T-helper 2 cell (primary cell): ENCODE measurements around the gene LYRM7.

Experiments used
- DNase-seq, 5 experiments: peaks; one replicate each; pipeline versions ENCODE4 v3.0.0 to v3.0.0-alpha.2; 2012 to 2022

Gene LYRM7

GRCh38 chr5:131221888-131222287 lies 51.1 kb downstream of the LYRM7 start:
- DNase-seq: no peak

GRCh38 chr5:131222731-131223130 lies 52.0 kb downstream of the LYRM7 start:
- DNase-seq: no peak

- DNase-seq: no peak
Observed at GRCh38 chr5:131223751-131224386, 53.1 kb downstream of the LYRM7 start.

- DNase-seq: peak in 2 of 5 experiments; percentile 24 to 58
Observed at GRCh38 chr5:131224387-131225201, 53.9 kb downstream of the LYRM7 start.

- DNase-seq: no peak
Observed at GRCh38 chr5:131225282-131225974, 54.7 kb downstream of the LYRM7 start.

- no peak for DNase-seq
Observed at GRCh38 chr5:131226899-131227298, 56.2 kb downstream of the LYRM7 start.

- DNase-seq: no peak
Observed at GRCh38 chr5:131228646-131229045, 57.9 kb downstream of the LYRM7 start.

GRCh38 chr5:131229623-131230022 lies 58.9 kb downstream of the LYRM7 start:
- DNase-seq: no peak

- DNase-seq: no peak
Observed at GRCh38 chr5:131230406-131230805, 59.7 kb downstream of the LYRM7 start.

GRCh38 chr5:131239686-131240085 lies 68.9 kb downstream of the LYRM7 start:
- no peak for DNase-seq

GRCh38 chr5:131242728-131243255 lies 72.0 kb downstream of the LYRM7 start:
- no peak for DNase-seq

- DNase-seq: no peak
Observed at GRCh38 chr5:131245312-131245711, 74.6 kb downstream of the LYRM7 start.

- DNase-seq: no peak
Observed at GRCh38 chr5:131245948-131246347, 75.2 kb downstream of the LYRM7 start.

- DNase-seq: no peak
Observed at GRCh38 chr5:131246504-131246903, 75.8 kb downstream of the LYRM7 start.

GRCh38 chr5:131250751-131251475 lies 80.2 kb downstream of the LYRM7 start:
- no peak for DNase-seq

GRCh38 chr5:131252824-131253171 lies 82.1 kb downstream of the LYRM7 start:
- DNase-seq: peak; percentile 47 to 98 (median 78)

GRCh38 chr5:131254025-131254424 lies 83.3 kb downstream of the LYRM7 start:
- peak in 2 of 5 experiments; percentile 20 to 59 for DNase-seq

- DNase-seq: peak in 1 of 5 experiments; percentile 63
Observed at GRCh38 chr5:131254741-131255140, 84.0 kb downstream of the LYRM7 start.
